Calu3 (cell line): ENCODE data around the gene SKAP1. TPM values are rescaled to one million over a fixed set of nuclear protein-coding genes. Genes with fewer than 3 reads are reported as not detected.

Experiments used
- BruUV-seq: library from RNA; stranded (reverse); fragments of 400-500 nt; replicated peaks from 2 replicates; lab custom pipeline; 2021; lab: Mats Ljungman, UMichigan
- CTCF ChIA-PET: fragments of 300-600 bp; sonication (Branson Sonifier 250); formaldehyde crosslinking; loops from one replicate; lab custom pipeline; 2022; ENCODE audit warnings: antibody characterized with exemption; lab: Charles Lee
- DNase-seq: peaks from one replicate; pipeline ENCODE4 v3.0.0; 2022
- H3K27ac Mint-ChIP-seq: one replicate; pipeline ENCODE4 v1.8.0; 2022; ENCODE audit warnings: mixed read lengths; ENCODE audit not compliant: unreplicated experiment
- H3K27me3 Mint-ChIP-seq: one replicate; pipeline ENCODE4 v1.8.0; 2022; ENCODE audit warnings: mixed read lengths; ENCODE audit not compliant: unreplicated experiment
- H3K36me3 Mint-ChIP-seq: one replicate; pipeline ENCODE4 v1.8.0; 2022; ENCODE audit warnings: mild to moderate bottlenecking, moderate library complexity, mixed read lengths; ENCODE audit not compliant: insufficient read depth, unreplicated experiment
- H3K4me1 Mint-ChIP-seq: one replicate; pipeline ENCODE4 v1.8.0; 2022; ENCODE audit warnings: mild to moderate bottlenecking, low read depth, mixed read lengths; ENCODE audit not compliant: unreplicated experiment
- H3K4me3 Mint-ChIP-seq: one replicate; pipeline ENCODE4 v1.8.0; 2022; ENCODE audit warnings: mild to moderate bottlenecking, low read depth, moderate library complexity, mixed read lengths; ENCODE audit not compliant: unreplicated experiment
- H3K9me3 Mint-ChIP-seq: one replicate; pipeline ENCODE4 v1.8.0; 2022; ENCODE audit warnings: low read depth, mixed read lengths; ENCODE audit not compliant: unreplicated experiment
- CTCF ChIP-seq: fragments of 200-600 bp; IDR thresholded peaks from one replicate; pipeline ENCODE4 v1.8.0; 2022; ENCODE audit warnings: antibody characterized with exemption; ENCODE audit not compliant: unreplicated experiment
- intact Hi-C: fragments of 100-400 bp; cut with micrococcal nuclease; formaldehyde crosslinking; loops from one replicate; pipeline ENCODE4 v1.10.0; 2022; ENCODE audit not compliant: unreplicated experiment
- microRNA-seq: library from miRNA; unstranded; fragments of <30 nt; microRNA quantifications from one replicate; pipeline ENCODE4 v1.2.0, GENCODE V29; 2022
- total RNA-seq: library from RNA; stranded (reverse); gene quantifications from 2 replicates; pipeline ENCODE4 v1.2.3, GENCODE V29; 2022

SKAP1 gene
- total RNA-seq, 1 experiment from 2014 or later = 4.4 TPM

GRCh38 chr17:48095611-48096010, 334.4 kb downstream of the SKAP1 start:
- intact Hi-C loops = no loop called here
- Mint-ChIP-seq H3K4me1 (peaks cover 32% of the 10 kb centered on the region), H3K9me3 (no peaks in the 10 kb centered on the region)

GRCh38 chr17:48093341-48094045, 336.5 kb downstream of the SKAP1 start:
- no peak for DNase-seq
- no peak for TF ChIP-seq CTCF
- Mint-ChIP-seq H3K9me3 (no peaks in the 10 kb centered on the region), H3K4me1 (peaks cover 19% of the 10 kb centered on the region), H3K27me3 (no peaks in the 10 kb centered on the region), H3K36me3 (peaks cover 40% of the 10 kb centered on the region), H3K27ac (no peak overlapping the region), H3K4me3 (no peak overlapping the region)
- intact Hi-C loops = no loop called here
- no TSS peak for BruUV-seq
- CTCF ChIA-PET = interaction anchor here (0.5 to 0.7 kb wide), 4 partner anchors 14 to 874 kb away, joined by 3 to 4 read pairs (median 3); no protein-coding TSS in a partner anchor

More at GRCh38 chr17:48095611-48096010, 334.4 kb downstream of the SKAP1 start:
- H3K36me3 Mint-ChIP-seq = peaks cover 45% of the 10 kb centered on the region
- no TSS peak for BruUV-seq
- no peak for TF ChIP-seq CTCF
- no peak overlapping the region for H3K27ac Mint-ChIP-seq
- DNase-seq = no peak
- H3K4me3 Mint-ChIP-seq = no peak overlapping the region
- CTCF ChIA-PET = interaction anchor here (0.6 to 1.2 kb wide), 3 partner anchors 15 to 69 kb away, joined by 3 to 4 read pairs (median 3); no protein-coding TSS in a partner anchor
- no peaks in the 10 kb centered on the region for H3K27me3 Mint-ChIP-seq

GRCh38 chr17:48084932-48085331, 345.1 kb downstream of the SKAP1 start:
- Mint-ChIP-seq H3K9me3 (no peaks in the 10 kb centered on the region), H3K4me1 (peaks cover 9% of the 10 kb centered on the region), H3K27ac (no peak overlapping the region), H3K36me3 (peaks cover 12% of the 10 kb centered on the region), H3K4me3 (no peak overlapping the region), H3K27me3 (no peaks in the 10 kb centered on the region)
- no peak for DNase-seq
- intact Hi-C loops = no loop called here
- no peak for TF ChIP-seq CTCF
- CTCF ChIA-PET = interaction anchor here (0.6 to 2.1 kb wide), 3 partner anchors 12 to 49 kb away, joined by 3 to 8 read pairs (median 4); no protein-coding TSS in a partner anchor
- no TSS peak for BruUV-seq

Small RNA genes lying within 50 kb of the gene (microRNA-seq; reads per million reads assigned to microRNA genes)
- not detected for gene MIR1203

Other genes with a start within 250 kb of the SKAP1 start
- not detected in 2 replicates for gene HOXB1, start 100.8 kb upstream of the SKAP1 start, total RNA-seq
- gene HOXB2, start 114.9 kb upstream of the SKAP1 start, total RNA-seq = 24.5 and 32.6 TPM in 2 replicates
- 28.0 and 31.1 TPM in 2 replicates for gene HOXB4, start 148.1 kb upstream of the SKAP1 start, total RNA-seq
- gene HOXB3, start 160.0 kb upstream of the SKAP1 start, total RNA-seq = 151 and 154 TPM in 2 replicates
- 47.2 and 48.5 TPM in 2 replicates for gene HOXB5, start 163.6 kb upstream of the SKAP1 start, total RNA-seq
- 140 and 144 TPM in 2 replicates for gene HOXB6, start 174.8 kb upstream of the SKAP1 start, total RNA-seq
- gene HOXB7, start 180.8 kb upstream of the SKAP1 start, total RNA-seq = 30.2 and 31.3 TPM in 2 replicates
- gene HOXB8, start 185.1 kb upstream of the SKAP1 start, total RNA-seq = 28.2 and 30.9 TPM in 2 replicates
- gene HOXB9, start 196.1 kb upstream of the SKAP1 start, total RNA-seq = 26.0 and 27.8 TPM in 2 replicates